GM12874 (cell line): ENCODE data around the gene BET1L.

Source experiments
- TF ChIP-seq, protein P1 (sequence below): IDR thresholded peaks from 2 replicates; pipeline ENCODE4 v1.5.1; 2011; ENCODE audit warnings: low read depth, mild to moderate bottlenecking, control low read depth, low read length, moderate library complexity; ENCODE audit not compliant: insufficient read depth

The BET1L gene

DNA sequence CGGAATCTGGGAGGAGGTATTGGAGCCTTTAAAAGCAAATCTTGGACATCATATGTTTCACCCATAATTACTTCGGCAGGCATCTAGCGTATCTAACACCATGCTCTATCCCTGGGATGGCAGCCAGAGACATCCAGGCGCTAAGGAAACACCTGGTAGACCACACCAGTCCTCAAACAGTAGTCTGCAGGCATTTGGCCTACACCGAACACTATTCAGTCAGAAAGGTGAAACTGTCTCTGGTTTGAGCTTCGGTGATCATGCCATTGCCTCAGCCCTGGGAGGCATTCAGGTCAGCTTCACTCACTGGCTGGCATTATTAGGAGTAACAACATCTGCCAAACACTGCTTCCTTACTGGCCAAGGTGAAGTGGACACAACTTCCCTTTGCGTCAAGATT is 17.2 kb upstream of the BET1L start:
- TF ChIP-seq, protein P1, sequence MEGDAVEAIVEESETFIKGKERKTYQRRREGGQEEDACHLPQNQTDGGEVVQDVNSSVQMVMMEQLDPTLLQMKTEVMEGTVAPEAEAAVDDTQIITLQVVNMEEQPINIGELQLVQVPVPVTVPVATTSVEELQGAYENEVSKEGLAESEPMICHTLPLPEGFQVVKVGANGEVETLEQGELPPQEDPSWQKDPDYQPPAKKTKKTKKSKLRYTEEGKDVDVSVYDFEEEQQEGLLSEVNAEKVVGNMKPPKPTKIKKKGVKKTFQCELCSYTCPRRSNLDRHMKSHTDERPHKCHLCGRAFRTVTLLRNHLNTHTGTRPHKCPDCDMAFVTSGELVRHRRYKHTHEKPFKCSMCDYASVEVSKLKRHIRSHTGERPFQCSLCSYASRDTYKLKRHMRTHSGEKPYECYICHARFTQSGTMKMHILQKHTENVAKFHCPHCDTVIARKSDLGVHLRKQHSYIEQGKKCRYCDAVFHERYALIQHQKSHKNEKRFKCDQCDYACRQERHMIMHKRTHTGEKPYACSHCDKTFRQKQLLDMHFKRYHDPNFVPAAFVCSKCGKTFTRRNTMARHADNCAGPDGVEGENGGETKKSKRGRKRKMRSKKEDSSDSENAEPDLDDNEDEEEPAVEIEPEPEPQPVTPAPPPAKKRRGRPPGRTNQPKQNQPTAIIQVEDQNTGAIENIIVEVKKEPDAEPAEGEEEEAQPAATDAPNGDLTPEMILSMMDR = no peak

DNA sequence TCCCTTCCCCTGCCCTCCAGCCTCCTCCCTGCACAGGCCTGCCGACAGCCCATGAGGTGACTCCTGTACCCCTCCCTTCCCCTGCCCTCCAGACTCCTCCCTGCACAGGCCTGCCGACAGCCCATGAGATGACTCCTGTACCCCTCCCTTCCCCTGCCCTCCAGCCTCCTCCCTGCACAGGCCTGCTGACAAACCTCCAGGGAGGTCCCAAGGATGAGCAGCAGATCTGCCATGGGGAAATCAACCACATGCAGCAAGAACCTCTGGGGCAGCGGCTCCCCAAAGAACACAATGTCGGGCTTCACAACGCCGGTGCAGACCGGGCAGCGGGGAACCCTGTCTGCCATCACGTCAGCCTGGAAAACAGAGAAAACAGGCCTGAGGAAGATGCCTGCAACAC is 16.7 kb upstream of the BET1L start:
- TF ChIP-seq, protein P1 = no peak

DNA sequence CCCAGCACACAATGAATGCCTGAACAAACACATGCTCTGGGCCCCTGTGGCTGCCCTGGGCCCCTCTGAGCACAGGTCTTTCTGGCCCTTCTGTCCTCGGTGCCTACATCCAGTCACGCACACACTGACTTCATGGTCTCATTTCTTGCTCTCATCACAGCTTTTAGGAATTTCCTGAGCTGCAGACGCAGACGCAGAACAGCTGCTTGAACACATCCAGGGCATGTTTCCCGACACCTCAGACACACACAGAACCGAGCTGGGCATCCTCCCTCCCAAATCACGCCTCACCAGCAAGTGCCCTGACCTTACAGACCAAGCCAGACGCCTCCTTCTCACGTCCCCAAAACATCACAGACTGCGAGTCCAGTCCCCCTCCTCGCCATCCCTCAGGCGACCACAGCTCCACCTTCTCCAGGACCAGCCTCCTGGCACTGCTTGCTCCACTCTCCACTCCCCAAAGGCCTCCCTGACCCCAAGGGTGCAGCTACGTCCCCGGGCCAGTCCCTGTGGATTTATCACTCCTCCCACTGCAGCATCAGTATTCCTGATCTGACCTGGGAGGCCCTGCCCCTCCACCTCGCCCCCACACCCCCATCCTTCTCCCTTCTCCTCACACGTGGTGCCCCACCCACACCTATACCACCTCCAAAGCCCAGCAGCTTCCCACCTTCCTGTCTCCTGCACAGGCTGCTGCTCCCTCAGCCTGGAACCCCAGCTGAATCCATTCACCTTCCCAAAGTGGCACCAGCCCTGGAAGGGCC is 16.0 kb upstream of the BET1L start:
- TF ChIP-seq, protein P1 = no peak

DNA sequence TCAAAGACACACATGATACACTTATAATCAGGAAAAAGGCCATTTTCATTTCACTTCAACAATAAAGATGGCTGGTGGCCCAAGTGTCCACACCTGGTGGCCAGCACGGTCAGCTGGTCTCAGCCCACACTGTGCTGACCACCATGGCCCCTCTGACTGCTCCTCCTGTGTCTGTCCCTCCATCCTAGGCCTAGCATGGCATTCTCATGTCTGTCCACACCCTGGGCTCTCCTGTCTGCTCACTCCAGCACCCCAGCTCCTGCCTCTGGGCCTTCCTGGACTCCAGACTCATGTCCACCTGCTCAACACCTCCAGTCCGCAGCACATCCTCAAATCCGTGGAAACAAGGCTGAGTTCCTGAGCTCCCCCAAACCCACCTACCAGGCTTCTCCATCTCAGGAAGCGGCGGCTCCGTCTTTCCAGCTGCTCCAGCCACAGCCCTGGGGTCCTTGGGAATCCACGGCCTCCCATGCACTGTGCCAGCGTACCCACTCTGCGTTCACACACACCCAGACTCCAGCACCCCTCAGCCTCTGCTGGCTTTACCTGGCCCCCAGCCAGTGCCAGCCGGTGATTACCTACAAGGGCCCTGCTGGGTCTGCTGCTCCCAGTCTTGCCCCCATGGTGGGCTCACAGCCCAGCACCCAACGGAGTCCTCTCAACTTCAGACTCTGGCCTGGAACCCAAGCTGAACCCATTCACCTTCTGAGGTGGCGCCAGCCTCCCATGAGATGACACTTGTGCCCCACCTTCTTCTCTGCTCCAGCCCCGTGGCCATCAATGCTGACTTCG is 15.0 kb upstream of the BET1L start:
- TF ChIP-seq, protein P1 = no peak

DNA sequence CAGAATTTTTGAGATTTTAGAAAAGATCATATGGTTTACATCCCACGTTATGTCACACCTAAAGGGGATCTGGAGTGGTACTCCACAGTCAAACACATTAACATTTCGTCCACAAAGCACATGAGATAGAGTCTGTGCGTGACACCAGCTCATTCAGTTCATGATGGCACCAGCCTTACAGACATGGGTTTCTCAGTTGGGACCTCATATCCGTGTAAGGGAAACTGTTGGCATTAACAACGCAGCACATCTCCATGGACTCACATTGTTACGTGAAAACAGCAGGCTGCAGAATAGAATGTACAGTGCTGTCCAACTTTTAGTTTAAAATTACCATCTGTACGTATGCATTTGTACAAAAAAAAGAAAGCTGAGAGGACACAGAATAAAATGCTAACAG is 14.3 kb upstream of the BET1L start:
- TF ChIP-seq, protein P1 = no peak

DNA sequence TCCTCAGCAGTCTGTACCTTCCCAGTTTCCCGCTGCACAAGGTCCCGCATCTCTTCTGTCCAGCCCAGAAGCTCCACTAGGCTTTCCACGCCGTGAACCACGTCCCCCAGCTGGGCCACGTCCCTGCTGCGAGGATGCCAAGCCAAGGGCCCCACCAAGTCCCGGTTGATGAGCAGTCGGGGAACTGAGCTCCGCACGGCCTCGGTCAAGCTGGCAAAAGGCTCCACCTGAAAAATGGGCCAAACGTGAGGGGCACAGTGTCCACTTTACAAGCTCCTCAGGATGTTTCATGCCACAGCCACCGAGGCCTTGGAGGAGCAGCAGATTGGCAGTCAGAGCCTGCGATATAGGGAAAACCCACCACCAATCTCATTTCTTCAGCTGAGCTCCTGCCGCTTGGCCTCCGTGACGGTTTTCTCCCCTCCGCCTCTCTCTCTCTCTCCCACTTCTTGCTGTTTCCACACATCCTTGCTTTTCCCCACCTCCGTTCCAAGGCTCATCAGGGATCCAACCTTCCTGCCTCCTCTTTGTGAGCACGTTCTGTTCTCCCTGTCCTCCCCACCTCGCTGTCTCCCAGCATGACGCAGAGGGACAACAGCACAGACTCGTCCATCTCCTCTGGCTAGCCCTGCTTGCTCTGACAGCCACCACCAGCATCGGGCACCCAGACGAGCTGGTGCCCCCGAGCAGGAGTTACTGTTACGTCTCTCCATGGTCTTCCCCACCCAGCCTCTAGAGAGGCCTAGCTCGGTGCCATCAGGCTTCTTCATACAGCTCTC is 11.8 kb upstream of the BET1L start:
- TF ChIP-seq, protein P1 = no peak

DNA sequence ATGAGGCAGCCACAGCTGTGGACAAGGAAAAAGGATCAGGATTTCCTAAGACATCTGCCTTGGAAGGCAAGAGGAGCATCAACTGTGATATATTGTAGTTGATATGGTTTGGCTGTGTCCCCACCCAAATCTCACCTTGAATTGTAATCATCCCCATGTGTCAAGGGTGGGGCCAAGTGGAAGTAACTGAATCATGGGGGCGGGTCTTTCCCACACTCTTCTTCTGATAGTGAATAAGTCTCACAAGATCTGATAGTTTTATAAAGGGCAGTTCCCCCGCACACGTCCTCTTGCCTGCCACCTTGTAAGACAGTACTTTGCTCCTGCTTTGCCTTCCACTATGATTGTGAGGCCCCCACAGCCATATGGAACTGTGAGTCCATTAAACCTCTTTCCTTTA is 10.5 kb upstream of the BET1L start:
- TF ChIP-seq, protein P1 = no peak
